BLaER1 treated with 17β-estradiol and CSF1 and Interleukin-3, amounts not matched to agents 10 nM and 100 nM (cell line): Measurements from ENCODE around the gene SETD5.

Experiments
- H3K27ac ChIP-seq, 11 experiments: shearing (Covaris generic); formaldehyde crosslinking; 2 replicates each; pipeline ENCODE4 v1.8.1; 2022
- H3K27me3 ChIP-seq, 11 experiments: shearing (Covaris generic); formaldehyde crosslinking; 2 replicates each; pipeline ENCODE4 v1.8.1; 2022
- H3K36me3 ChIP-seq, 11 experiments: shearing (Covaris generic); formaldehyde crosslinking; 2 replicates each; pipeline ENCODE4 v1.8.1; 2022
- H3K4me1 ChIP-seq, 10 experiments: shearing (Covaris generic); formaldehyde crosslinking; 2 replicates each; pipeline ENCODE4 v1.8.1; 2022
- H3K4me2 ChIP-seq, 11 experiments: shearing (Covaris generic); formaldehyde crosslinking; 2 replicates each; pipeline ENCODE4 v1.8.1; 2022
- H3K4me3 ChIP-seq, 10 experiments: shearing (Covaris generic); formaldehyde crosslinking; 2 replicates each; pipeline ENCODE4 v1.8.1; 2022
- H3K9ac ChIP-seq, 11 experiments: shearing (Covaris generic); formaldehyde crosslinking; 2 replicates each; pipeline ENCODE4 v1.8.1; 2022
- H3K9me3 ChIP-seq, 11 experiments: shearing (Covaris generic); formaldehyde crosslinking; replicated peaks in 1 of 11; 2 replicates each; pipeline ENCODE4 v1.8.1; 2022
- H4K20me1 ChIP-seq, 11 experiments: shearing (Covaris generic); formaldehyde crosslinking; 2 replicates each; pipeline ENCODE4 v1.8.1; 2022
- Cebpa-rat ChIP-seq, 11 experiments: shearing (Covaris generic); IDR thresholded peaks; 2 replicates each; pipeline ENCODE4 v1.8.1; 2022

Gene SETD5

DNA sequence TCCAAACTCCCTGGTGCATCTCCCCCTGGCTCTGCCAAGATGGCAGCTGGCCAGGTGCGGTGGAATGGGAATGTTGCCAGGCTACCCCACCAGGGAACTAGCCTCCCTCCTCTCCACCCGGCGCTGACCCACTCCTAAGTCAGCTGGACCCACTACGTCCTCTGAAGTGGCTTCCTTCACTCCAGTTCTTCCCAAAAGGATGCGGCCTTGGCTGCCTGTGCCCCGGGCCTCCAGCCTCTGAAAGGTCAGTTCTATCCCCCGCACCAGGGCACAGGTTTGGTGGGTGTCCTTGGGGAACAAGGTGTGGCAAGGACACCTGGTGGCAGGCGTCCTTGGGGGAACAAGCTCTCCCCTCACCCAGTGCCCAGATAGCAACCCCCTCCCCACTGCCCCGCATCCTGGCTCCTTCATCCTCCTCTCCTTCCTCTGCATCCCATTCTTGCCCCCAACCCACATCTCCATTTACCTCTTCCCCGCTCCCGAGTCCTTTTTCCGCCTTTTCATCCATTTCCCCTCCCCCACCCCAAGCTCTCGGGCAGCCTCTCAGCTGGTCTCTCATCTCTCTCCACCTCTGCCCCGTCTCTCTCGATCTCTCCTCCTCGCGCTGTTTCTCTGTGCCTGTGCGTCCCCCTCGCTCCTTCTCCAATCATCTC is 102.2 kb downstream of the SETD5 start:
- Histone ChIP-seq H3K27me3 (peaks cover 18 to 38% (median 28%) of the 10 kb centered on the region in 11 experiments), H3K36me3 (no peaks in the 10 kb centered on the region), H3K27ac (no peak overlapping the region), H3K9me3 (no peaks in the 10 kb centered on the region), H3K4me3 (no peak overlapping the region), H4K20me1 (peaks cover 0 to 28% (median 0%) of the 10 kb centered on the region in 11 experiments; a peak in 6 of 22 replicates), H3K4me2 (no peak overlapping the region), H3K4me1 (peaks cover 0 to 9% (median 0%) of the 10 kb centered on the region in 10 experiments; a peak in 5 of 20 replicates), H3K9ac (no peak overlapping the region)
- TF ChIP-seq Cebpa-rat (IDR thresholded peaks at IDR 0.05) = no peak

- Histone ChIP-seq H3K36me3 (no peaks in the 10 kb centered on the region), H3K4me2 (no peak overlapping the region; a peak in 1 of 22 replicates), H4K20me1 (peaks cover 0 to 28% (median 0%) of the 10 kb centered on the region in 11 experiments; a peak in 6 of 22 replicates), H3K9me3 (no peaks in the 10 kb centered on the region), H3K27me3 (peaks cover 18 to 38% (median 28%) of the 10 kb centered on the region in 11 experiments), H3K4me1 (peaks cover 0 to 9% (median 0%) of the 10 kb centered on the region in 10 experiments; a peak in 5 of 20 replicates), H3K9ac (no peak overlapping the region), H3K4me3 (no peak overlapping the region), H3K27ac (no peak overlapping the region)
- no peak for TF ChIP-seq Cebpa-rat (IDR thresholded peaks at IDR 0.05)
These were observed 103.0 kb downstream of the SETD5 start for GRCh38 chr3:9500108-9501050.

DNA sequence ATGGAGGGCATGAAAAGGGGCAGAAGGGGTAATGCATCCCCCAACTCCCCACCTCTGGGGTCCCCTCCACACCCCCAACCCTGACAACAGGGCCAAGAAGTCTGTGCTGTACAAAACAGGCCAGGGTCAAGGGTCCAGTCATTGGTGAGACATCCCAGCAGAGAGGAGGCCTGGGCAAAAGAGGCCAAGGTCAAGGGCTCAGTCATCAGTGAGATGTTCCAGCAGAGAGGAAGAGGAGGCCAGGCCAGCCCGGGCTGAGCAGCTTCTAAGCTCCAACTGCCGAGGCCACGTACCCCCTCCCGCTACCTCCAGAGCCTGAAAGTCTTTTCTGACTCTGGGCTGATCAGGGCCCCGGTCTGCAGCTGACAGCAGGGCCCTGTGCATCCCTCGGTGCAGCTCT is 103.8 kb downstream of the SETD5 start:
- H3K27ac ChIP-seq = no peak overlapping the region
- H3K4me1 ChIP-seq = peaks cover 0 to 9% (median 0%) of the 10 kb centered on the region in 10 experiments; a peak in 5 of 20 replicates
- H3K4me3 ChIP-seq = no peak overlapping the region
- H3K36me3 ChIP-seq = no peaks in the 10 kb centered on the region
- peak overlapping the region in 3 of 11 experiments; percentile 5 to 20 (median 18); a peak in 4 of 22 replicates for H3K4me2 ChIP-seq
- no peaks in the 10 kb centered on the region for H3K9me3 ChIP-seq
- H3K27me3 ChIP-seq = peaks cover 18 to 38% (median 28%) of the 10 kb centered on the region in 11 experiments
- TF ChIP-seq Cebpa-rat (IDR thresholded peaks at IDR 0.05) = no peak
- peak overlapping the region in 2 of 11 experiments; percentile 10 to 15; a peak in 1 of 22 replicates for H3K9ac ChIP-seq
- H4K20me1 ChIP-seq = peaks cover 0 to 28% (median 0%) of the 10 kb centered on the region in 11 experiments; a peak in 6 of 22 replicates

DNA sequence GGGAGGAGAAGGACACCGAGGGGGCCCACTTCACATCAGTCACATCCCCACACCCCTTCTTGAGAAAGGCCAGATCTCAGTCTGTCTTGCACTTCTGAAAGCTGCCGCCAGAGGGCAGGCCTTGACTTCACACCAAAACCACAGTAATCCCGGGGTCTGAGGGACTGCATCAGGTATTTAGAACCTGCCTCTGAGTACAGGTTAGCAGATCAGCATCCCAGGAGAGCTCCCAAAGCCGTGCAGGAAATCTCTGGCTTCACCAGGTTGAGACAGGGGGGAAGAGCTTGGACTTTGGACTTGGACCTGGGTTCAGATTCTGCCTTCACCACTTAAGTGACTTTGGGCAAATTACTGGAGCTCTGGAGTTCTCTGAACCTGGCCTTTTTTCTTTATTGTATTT is 105.9 kb downstream of the SETD5 start:
- TF ChIP-seq Cebpa-rat (IDR thresholded peaks at IDR 0.05) = no peak
- H3K36me3 ChIP-seq = no peaks in the 10 kb centered on the region
- no peak overlapping the region for H3K9ac ChIP-seq
- H3K4me1 ChIP-seq = peaks cover 0 to 9% (median 0%) of the 10 kb centered on the region in 10 experiments; a peak in 5 of 20 replicates
- no peak overlapping the region for H3K27ac ChIP-seq
- H3K9me3 ChIP-seq = no peaks in the 10 kb centered on the region
- peaks cover 0 to 28% (median 0%) of the 10 kb centered on the region in 11 experiments; a peak in 6 of 22 replicates for H4K20me1 ChIP-seq
- H3K4me3 ChIP-seq = no peak overlapping the region
- no peak overlapping the region for H3K4me2 ChIP-seq
- peaks cover 18 to 37% (median 28%) of the 10 kb centered on the region in 11 experiments for H3K27me3 ChIP-seq

DNA sequence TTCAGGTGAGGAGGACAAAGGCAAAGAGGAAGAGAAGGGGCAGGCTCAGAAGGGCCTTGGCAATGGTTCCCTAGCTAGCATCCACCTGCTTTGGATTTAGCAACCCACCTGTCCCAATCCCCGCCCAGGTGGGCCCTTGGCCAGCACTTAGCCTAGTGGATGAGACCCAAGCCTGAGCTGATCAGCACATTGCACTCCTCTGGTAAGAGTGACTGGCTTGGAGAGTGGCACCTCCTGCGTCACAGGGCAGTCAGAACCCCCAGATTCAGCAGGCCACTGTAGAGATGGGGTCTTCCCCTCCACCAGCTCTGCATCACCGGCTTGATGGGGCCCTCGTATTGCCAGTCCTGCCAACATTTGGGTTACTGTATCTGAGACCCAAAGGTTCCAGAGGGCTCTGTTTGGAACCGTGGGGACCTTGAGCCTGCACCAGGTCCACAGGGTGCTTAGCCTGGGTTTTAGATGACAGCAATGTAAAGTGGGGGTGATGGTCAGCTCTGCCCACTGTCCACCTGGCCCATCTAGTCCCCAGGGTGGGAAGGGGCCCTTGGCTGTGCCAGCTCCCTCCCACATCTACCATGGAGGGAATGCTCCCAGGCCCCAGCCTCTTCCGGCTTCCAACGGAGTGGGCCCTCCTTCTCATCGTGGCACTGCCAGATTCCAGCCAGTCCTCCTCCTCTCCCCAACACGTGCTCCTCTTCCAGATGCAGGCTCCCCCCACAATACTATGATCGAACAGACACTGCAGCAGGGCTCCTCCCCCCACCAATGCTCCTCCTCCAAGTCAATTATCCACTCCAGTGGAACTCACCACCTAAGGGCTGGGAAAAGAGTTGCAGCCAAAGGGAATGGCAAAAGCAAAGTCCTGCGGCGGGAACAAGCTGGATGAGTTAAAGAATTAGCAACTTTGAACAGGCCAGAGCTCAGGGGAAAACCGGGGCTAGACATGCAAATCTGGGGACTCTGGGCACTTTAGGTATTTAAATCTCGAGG is 110.5 kb downstream of the SETD5 start:
- no peak overlapping the region for H3K27ac ChIP-seq
- no peaks in the 10 kb centered on the region for H3K4me1 ChIP-seq
- no peak overlapping the region for H3K4me2 ChIP-seq
- H3K36me3 ChIP-seq = no peaks in the 10 kb centered on the region
- H3K9me3 ChIP-seq = no peaks in the 10 kb centered on the region
- no peak for TF ChIP-seq Cebpa-rat (IDR thresholded peaks at IDR 0.05)
- no peaks in the 10 kb centered on the region for H3K27me3 ChIP-seq
- H3K4me3 ChIP-seq = no peak overlapping the region
- no peaks in the 10 kb centered on the region; a peak in 1 of 22 replicates for H4K20me1 ChIP-seq
- no peak overlapping the region for H3K9ac ChIP-seq

DNA sequence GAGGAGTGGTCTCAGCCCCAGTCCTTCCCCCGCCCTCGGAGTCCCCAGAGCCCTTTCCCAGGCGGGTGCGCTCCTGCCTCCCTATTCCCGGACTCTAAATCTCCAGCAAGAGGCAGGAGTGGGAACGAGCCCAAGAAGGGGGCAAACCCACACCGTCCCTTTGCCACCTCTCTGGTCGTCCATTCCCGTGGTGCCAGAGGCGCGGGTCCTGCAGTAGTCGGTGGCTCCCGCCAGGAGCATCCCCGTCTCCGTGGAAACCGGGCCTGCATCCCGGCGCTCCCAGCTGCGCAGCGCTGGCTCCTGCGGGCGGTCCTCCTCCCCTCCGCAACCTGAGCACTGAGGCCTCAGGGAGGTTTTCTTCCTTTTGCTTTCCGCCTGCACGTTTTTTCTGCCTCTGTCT is 111.4 kb downstream of the SETD5 start:
- H3K9me3 ChIP-seq = no peaks in the 10 kb centered on the region
- H3K9ac ChIP-seq = no peak overlapping the region
- no peak for TF ChIP-seq Cebpa-rat (IDR thresholded peaks at IDR 0.05)
- no peak overlapping the region for H3K27ac ChIP-seq
- H3K36me3 ChIP-seq = no peaks in the 10 kb centered on the region
- H3K4me3 ChIP-seq = no peak overlapping the region
- H3K27me3 ChIP-seq = no peaks in the 10 kb centered on the region
- H3K4me1 ChIP-seq = no peaks in the 10 kb centered on the region
- no peak overlapping the region for H3K4me2 ChIP-seq
- H4K20me1 ChIP-seq = no peaks in the 10 kb centered on the region

- Histone ChIP-seq H3K36me3 (no peaks in the 10 kb centered on the region), H4K20me1 (no peaks in the 10 kb centered on the region), H3K27ac (no peak overlapping the region), H3K4me1 (no peaks in the 10 kb centered on the region), H3K4me3 (no peak overlapping the region), H3K4me2 (no peak overlapping the region), H3K9ac (no peak overlapping the region), H3K9me3 (no peaks in the 10 kb centered on the region), H3K27me3 (no peaks in the 10 kb centered on the region)
- no peak for TF ChIP-seq Cebpa-rat (IDR thresholded peaks at IDR 0.05)
These were observed 115.1 kb downstream of the SETD5 start for GRCh38 chr3:9512456-9513045.

DNA sequence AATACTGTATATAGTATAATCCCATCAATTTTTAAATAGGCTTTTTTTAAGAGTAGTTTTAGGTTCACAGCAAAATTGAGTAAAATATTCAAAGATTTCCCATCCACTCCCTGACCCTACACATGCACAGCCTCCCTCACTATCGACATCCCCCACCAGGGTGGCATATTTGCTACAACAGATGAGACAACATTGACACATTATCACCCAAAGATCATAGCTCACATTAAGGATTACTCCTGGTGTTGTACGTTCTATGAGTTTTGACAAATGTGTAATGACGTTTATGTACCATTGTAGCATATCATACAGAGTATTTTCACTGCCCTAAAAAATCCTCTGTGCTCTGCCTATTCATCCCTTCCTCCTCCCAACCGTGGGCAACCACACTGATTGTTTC is 116.9 kb downstream of the SETD5 start:
- Histone ChIP-seq H4K20me1 (no peaks in the 10 kb centered on the region), H3K27me3 (no peaks in the 10 kb centered on the region), H3K4me3 (no peak overlapping the region), H3K4me1 (no peaks in the 10 kb centered on the region), H3K4me2 (no peak overlapping the region), H3K9ac (no peak overlapping the region), H3K9me3 (no peaks in the 10 kb centered on the region), H3K36me3 (no peaks in the 10 kb centered on the region), H3K27ac (no peak overlapping the region)
- TF ChIP-seq Cebpa-rat (IDR thresholded peaks at IDR 0.05) = no peak
